GM19240 (cell line): ENCODE data around the gene FRMD8.

Source experiments
- DNase-seq: peaks from one replicate; pipeline ENCODE4 v3.0.0; 2011; ENCODE audit warnings: low spot score; ENCODE audit not compliant: insufficient read length

The FRMD8 gene

GRCh38 chr11:65454696-65455456 is 68.4 kb downstream of the FRMD8 start:
- DNase-seq, result peak; percentile 98

- no peak for DNase-seq
These were observed 70.0 kb downstream of the FRMD8 start for GRCh38 chr11:65456418-65456817.

GRCh38 chr11:65459552-65459951 is 73.1 kb downstream of the FRMD8 start:
- DNase-seq, result no peak
